Lower leg skin (tissue), 3 donors: ENCODE results near the gene WASHC2C.
"Not testable (repeated sequence)": the region's sequence is repeated elsewhere in the genome, so short reads cannot be mapped to it uniquely, and the experiment has no call there.

Source experiments
- POLR2A ChIP-seq, 2 donors: fragments of 450-650 bp; IDR thresholded peaks; one replicate each; pipeline ENCODE4 v1.6.1; 2016 to 2017; ENCODE audit warnings: antibody characterized with exemption in 2 of 2, mild to moderate bottlenecking in 1 of 2, moderate library complexity in 1 of 2
- TF ChIP-seq, protein P1 (sequence below), 3 donors: fragments of 450-650 bp; IDR thresholded peaks; one replicate each; pipeline ENCODE4 v1.5.1; 2016; ENCODE audit warnings: antibody characterized with exemption in 3 of 3, mild to moderate bottlenecking in 3 of 3, moderate library complexity in 2 of 3

DNA sequence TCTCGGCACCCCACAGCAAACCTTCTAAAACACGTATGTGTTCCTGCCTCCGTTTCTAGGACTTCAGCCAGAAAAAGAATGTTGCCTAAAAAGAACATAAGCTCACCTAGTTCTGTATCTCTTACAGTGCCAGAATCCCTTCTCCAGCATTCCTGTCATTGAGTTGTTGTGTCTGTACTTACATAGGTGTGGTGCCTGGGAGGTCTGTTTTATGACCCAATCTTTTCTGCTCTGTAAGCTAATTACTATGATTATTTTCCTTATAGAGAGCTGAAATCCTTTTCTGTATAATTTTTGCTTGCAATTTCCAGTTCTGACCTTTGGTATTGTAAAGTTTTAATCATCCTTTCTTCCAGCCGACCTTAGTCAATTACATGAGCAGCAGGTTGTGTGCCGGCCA is 28.0 kb downstream of the WASHC2C start:
- TF ChIP-seq, protein P1, sequence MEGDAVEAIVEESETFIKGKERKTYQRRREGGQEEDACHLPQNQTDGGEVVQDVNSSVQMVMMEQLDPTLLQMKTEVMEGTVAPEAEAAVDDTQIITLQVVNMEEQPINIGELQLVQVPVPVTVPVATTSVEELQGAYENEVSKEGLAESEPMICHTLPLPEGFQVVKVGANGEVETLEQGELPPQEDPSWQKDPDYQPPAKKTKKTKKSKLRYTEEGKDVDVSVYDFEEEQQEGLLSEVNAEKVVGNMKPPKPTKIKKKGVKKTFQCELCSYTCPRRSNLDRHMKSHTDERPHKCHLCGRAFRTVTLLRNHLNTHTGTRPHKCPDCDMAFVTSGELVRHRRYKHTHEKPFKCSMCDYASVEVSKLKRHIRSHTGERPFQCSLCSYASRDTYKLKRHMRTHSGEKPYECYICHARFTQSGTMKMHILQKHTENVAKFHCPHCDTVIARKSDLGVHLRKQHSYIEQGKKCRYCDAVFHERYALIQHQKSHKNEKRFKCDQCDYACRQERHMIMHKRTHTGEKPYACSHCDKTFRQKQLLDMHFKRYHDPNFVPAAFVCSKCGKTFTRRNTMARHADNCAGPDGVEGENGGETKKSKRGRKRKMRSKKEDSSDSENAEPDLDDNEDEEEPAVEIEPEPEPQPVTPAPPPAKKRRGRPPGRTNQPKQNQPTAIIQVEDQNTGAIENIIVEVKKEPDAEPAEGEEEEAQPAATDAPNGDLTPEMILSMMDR (IDR thresholded peaks at IDR 0.05): not testable (repeated sequence)
- not testable (repeated sequence) for TF ChIP-seq POLR2A (IDR thresholded peaks at IDR 0.05)
